A549 (cell line): ENCODE measurements around the gene ARHGEF38. TPM values are rescaled to one million over a fixed set of nuclear protein-coding genes. Genes with fewer than 3 reads are reported as not detected.

ENCODE experiments used
- ATAC-seq, 2 experiments: fragments of 200-7000 bp in 1 of 2; fragments of >200 bp in 1 of 2; cut with Nextera tagmentation in 1 of 2; cut with Tn5 transposase in 1 of 2; 3 replicates each; pipeline versions ENCODE4 v1.8.0 to v1.9.1; 2018 to 2020; ENCODE audit warnings: mild to moderate bottlenecking in 1 of 2, moderate library complexity in 1 of 2
- CTCF ChIA-PET: fragments of 300-600 bp; sonication (Branson Sonifier 250); formaldehyde crosslinking; extraction: SDS; loops from one replicate; lab custom pipeline; 2021; ENCODE audit warnings: antibody characterized with exemption, inconsistent platforms; lab: Yijun Ruan, JAX
- POLR2A ChIA-PET: fragments of 350-600 bp; formaldehyde crosslinking; extraction: SDS; loops from one replicate; lab custom pipeline; 2021; ENCODE audit warnings: antibody characterized with exemption, inconsistent platforms; lab: Yijun Ruan, JAX
- DNase-seq, 2 experiments: peaks; one replicate each; pipeline versions ENCODE4 v3.0.0 to v3.0.0-alpha.2; 2011 to 2016; ENCODE audit warnings: low read depth in 1 of 2, low spot score in 1 of 2
- FAIRE-seq: peaks from 2 replicates; lab custom pipeline; 2011; peaks lifted over from hg19 to GRCh38; lab: Jason Lieb, UNC
- H3K27ac ChIP-seq, 2 experiments: fragments of >200 bp; sonication (Bioruptor Twin); formaldehyde crosslinking; 3 replicates each; pipeline ENCODE4 v1.5.1; 2016 to 2017
- H3K4me1 ChIP-seq: fragments of >200 bp; sonication (Bioruptor Twin); formaldehyde crosslinking; 3 replicates; pipeline ENCODE4 v1.6.1; 2016
- H3K4me2 ChIP-seq: fragments of >200 bp; sonication (Bioruptor Twin); formaldehyde crosslinking; 3 replicates; pipeline ENCODE4 v1.6.1; 2016
- H3K4me3 ChIP-seq: fragments of >200 bp; sonication (Bioruptor Twin); formaldehyde crosslinking; 3 replicates; pipeline ENCODE4 v1.5.1; 2016
- H3K9me3 ChIP-seq: fragments of >200 bp; sonication (Bioruptor Twin); formaldehyde crosslinking; 3 replicates; pipeline ENCODE4 v1.6.1; 2016
- BHLHE40 ChIP-seq: IDR thresholded peaks from 2 replicates; pipeline ENCODE4 v1.6.1; 2012; ENCODE audit warnings: low read depth, low read length, inconsistent platforms
- EHF ChIP-seq: fragments of 250-450 bp; sonication (Bioruptor Pico); IDR thresholded peaks from 2 replicates; pipeline ENCODE4 v1.5.0; 2020; ENCODE audit warnings: mild to moderate bottlenecking
- EP300 ChIP-seq, 2 experiments: fragments of >200 bp; sonication (Bioruptor Twin); formaldehyde crosslinking; IDR thresholded peaks; 2 replicates in 1 of 2; 3 replicates in 1 of 2; pipeline ENCODE4 v1.6.1; 2016 to 2017
- FOSB ChIP-seq: fragments of 250-450 bp; sonication (Bioruptor Pico); IDR thresholded peaks from 2 replicates; pipeline ENCODE4 v1.5.0; 2020; ENCODE audit warnings: mild to moderate bottlenecking, moderate library complexity
- HES2 ChIP-seq: fragments of >200 bp; sonication (Bioruptor Twin); formaldehyde crosslinking; IDR thresholded peaks from 2 replicates; pipeline ENCODE4 v1.6.1; 2016
- HEYL ChIP-seq: fragments of 250-450 bp; sonication (Bioruptor Pico); IDR thresholded peaks from 2 replicates; pipeline ENCODE4 v1.8.0; 2021; ENCODE audit warnings: mild to moderate bottlenecking, moderate library complexity
- JUNB ChIP-seq: fragments of >200 bp; sonication (Bioruptor Twin); formaldehyde crosslinking; IDR thresholded peaks from 2 replicates; pipeline ENCODE4 v1.6.1; 2016
- KDM1A ChIP-seq: fragments of 200-600 bp; sonication (generic); IDR thresholded peaks from 2 replicates; pipeline ENCODE4 v1.6.1; 2016; ENCODE audit warnings: low read depth, mild to moderate bottlenecking
- MAFK ChIP-seq: fragments of 450-650 bp; IDR thresholded peaks from 2 replicates; pipeline ENCODE4 v1.6.1; 2014; ENCODE audit not compliant: partially characterized antibody
- MYC ChIP-seq: IDR thresholded peaks from 2 replicates; pipeline ENCODE4 v1.6.1; 2012; ENCODE audit warnings: mild to moderate bottlenecking, inconsistent platforms, low read length, improper control_type of control experiment, borderline replicate concordance
- NFE2L2 ChIP-seq: fragments of 150-350 bp; conservative IDR thresholded peaks from 2 replicates; pipeline ENCODE4 v1.6.1; 2014; ENCODE audit warnings: low read length
- POLR2A ChIP-seq: IDR thresholded peaks from 2 replicates; pipeline ENCODE4 v1.6.1; 2012; ENCODE audit warnings: mild to moderate bottlenecking, low read length
- RARB ChIP-seq: fragments of 250-450 bp; sonication (Bioruptor Pico); IDR thresholded peaks from 2 replicates; pipeline ENCODE4 v1.8.0; 2021; ENCODE audit warnings: mild to moderate bottlenecking, moderate library complexity
- RCOR1 ChIP-seq: fragments of 150-350 bp; IDR thresholded peaks from 2 replicates; pipeline ENCODE4 v1.6.1; 2014; ENCODE audit warnings: antibody characterized with exemption, low read length, low read depth
- RNF2 ChIP-seq: fragments of 200-600 bp; sonication (generic); IDR thresholded peaks from 2 replicates; pipeline ENCODE4 v1.6.1; 2016; ENCODE audit warnings: low read depth, mild to moderate bottlenecking, antibody characterized with exemption, moderate library complexity, borderline replicate concordance
- SMC3 ChIP-seq: fragments of >200 bp; sonication (Bioruptor Twin); formaldehyde crosslinking; IDR thresholded peaks from 3 replicates; pipeline ENCODE4 v1.6.1; 2018; ENCODE audit warnings: inconsistent platforms
- ZC3H11A ChIP-seq: fragments of 450-650 bp; IDR thresholded peaks from 2 replicates; pipeline ENCODE4 v1.6.1; 2014; ENCODE audit warnings: antibody characterized with exemption, mild to moderate bottlenecking
- ZNF302 ChIP-seq: fragments of 250-450 bp; sonication (Bioruptor Pico); IDR thresholded peaks from 2 replicates; pipeline ENCODE4 v1.9.0; 2021; ENCODE audit warnings: inconsistent platforms, mild to moderate bottlenecking, moderate library complexity
- ZSCAN20 ChIP-seq: fragments of 250-450 bp; sonication (Bioruptor Pico); IDR thresholded peaks from 2 replicates; pipeline ENCODE4 v1.8.0; 2022; ENCODE audit warnings: mild to moderate bottlenecking, moderate library complexity
- WGBS: methylation state at CpG from one replicate; pipeline ENCODE4 v1.1.6; 2017; ENCODE audit errors: missing lambda C conversion rate; 5-methylcytosine and 5-hydroxymethylcytosine counted together
- polyA plus RNA-seq, 4 experiments: library from polyadenylated mRNA; depleted of rRNA in 3 of 4; stranded (reverse); fragments of >200 nt; fragmentation: RNase III in 1 of 4; extraction: RNeasy Plus Mini Kit Qiagen cat#74134 plus additional on column Dnase treatment in 1 of 4; gene quantifications; 2 replicates in 3 of 4; 3 replicates in 1 of 4; pipeline ENCODE4 v1.2.3, GENCODE V29; 2011 to 2017
- TF ChIP-seq, protein P1 (sequence below): IDR thresholded peaks from 2 replicates; pipeline ENCODE4 v1.6.1; 2012
- TF ChIP-seq, protein P2 (sequence below): IDR thresholded peaks from 2 replicates; pipeline ENCODE4 v1.6.1; 2012
- TF ChIP-seq, protein P3 (sequence below): fragments of >200 bp; sonication (Bioruptor Twin); formaldehyde crosslinking; IDR thresholded peaks from 3 replicates; pipeline ENCODE4 v1.6.1; 2016
- TF ChIP-seq, protein P4 (sequence below): fragments of 450-650 bp; IDR thresholded peaks from 2 replicates; pipeline ENCODE4 v1.6.1; 2014; ENCODE audit warnings: antibody characterized with exemption

The ARHGEF38 gene
- polyA plus RNA-seq, 2 of the 4 experiments (the other 2 are of a cell fraction), result 0.05 TPM; not detected in 1

- no peak for TF ChIP-seq EP300 (IDR thresholded peaks at IDR 0.05)
- no peak for TF ChIP-seq ZSCAN20 (CRISPR knock-in tag)
- TF ChIP-seq, all 56 proteins: peak for 0
Observed at GRCh38 chr4:105634402-105635080, 82.1 kb downstream of the ARHGEF38 start (continued).

DNA sequence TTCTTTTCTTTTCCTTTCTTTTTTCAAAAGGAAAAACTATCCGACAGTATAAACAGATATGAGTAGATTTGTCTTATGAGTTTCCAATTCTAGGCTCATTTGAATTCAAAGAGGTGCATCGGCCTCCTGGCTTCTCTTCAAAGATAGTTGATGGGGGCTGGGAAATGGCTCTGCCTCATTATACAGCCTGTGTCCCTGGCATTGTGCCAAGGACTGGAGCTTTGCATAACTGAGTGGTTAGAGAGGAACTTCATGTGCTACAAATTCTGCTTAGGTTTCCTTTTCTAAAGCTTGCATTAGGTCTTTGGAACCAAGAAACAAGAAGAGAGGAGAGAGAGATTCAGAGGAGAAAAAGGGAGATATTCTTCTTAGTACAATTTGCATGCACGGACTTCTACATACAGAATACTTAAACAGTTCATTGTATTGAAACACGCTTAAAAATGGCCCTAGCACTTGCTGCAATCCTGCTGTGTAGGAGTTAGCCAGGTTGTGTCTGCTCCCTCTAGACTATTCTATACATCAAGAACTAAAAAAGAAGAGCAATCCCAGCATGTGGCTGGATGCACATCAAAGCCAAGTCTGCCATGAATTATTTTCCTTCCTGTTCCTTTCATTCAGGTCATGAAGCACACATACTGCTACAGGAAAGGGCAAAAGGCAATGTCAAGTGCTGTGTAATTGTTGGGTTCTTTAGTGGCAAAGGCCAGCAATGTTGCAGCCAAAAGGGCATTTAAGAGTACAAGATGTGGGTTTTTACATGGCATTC lies 85.2 kb downstream of the ARHGEF38 start:
- H3K27ac ChIP-seq, result no peak overlapping the region
- TF ChIP-seq MAFK (no peak), NFE2L2 (no peak), ZSCAN20 (CRISPR knock-in tag) (no peak), HES2 (no peak), RARB (CRISPR knock-in tag) (no peak), HEYL (CRISPR knock-in tag) (no peak), SMC3 (no peak)
- TF ChIP-seq, protein P1, sequence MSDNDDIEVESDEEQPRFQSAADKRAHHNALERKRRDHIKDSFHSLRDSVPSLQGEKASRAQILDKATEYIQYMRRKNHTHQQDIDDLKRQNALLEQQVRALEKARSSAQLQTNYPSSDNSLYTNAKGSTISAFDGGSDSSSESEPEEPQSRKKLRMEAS, result no peak
- TF ChIP-seq, protein P2, sequence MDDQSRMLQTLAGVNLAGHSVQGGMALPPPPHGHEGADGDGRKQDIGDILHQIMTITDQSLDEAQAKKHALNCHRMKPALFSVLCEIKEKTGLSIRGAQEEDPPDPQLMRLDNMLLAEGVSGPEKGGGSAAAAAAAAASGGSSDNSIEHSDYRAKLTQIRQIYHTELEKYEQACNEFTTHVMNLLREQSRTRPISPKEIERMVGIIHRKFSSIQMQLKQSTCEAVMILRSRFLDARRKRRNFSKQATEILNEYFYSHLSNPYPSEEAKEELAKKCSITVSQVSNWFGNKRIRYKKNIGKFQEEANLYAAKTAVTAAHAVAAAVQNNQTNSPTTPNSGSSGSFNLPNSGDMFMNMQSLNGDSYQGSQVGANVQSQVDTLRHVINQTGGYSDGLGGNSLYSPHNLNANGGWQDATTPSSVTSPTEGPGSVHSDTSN, result no peak
- TF ChIP-seq, protein P3, sequence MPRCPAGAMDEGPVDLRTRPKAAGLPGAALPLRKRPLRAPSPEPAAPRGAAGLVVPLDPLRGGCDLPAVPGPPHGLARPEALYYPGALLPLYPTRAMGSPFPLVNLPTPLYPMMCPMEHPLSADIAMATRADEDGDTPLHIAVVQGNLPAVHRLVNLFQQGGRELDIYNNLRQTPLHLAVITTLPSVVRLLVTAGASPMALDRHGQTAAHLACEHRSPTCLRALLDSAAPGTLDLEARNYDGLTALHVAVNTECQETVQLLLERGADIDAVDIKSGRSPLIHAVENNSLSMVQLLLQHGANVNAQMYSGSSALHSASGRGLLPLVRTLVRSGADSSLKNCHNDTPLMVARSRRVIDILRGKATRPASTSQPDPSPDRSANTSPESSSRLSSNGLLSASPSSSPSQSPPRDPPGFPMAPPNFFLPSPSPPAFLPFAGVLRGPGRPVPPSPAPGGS, result no peak
- ChIA-PET POLR2A (no interaction called here), CTCF (no interaction called here)
- no peaks in the 10 kb centered on the region for H3K9me3 ChIP-seq
- no peaks in the 10 kb centered on the region for H3K4me1 ChIP-seq
- WGBS, result 56% methylated on average over 4 of the region's 4 CpGs
- H3K4me2 ChIP-seq, result no peak overlapping the region
- H3K4me3 ChIP-seq, result no peak overlapping the region
- ATAC-seq, result no peak
- DNase-seq, result no peak
- FAIRE-seq, result no peak

DNA sequence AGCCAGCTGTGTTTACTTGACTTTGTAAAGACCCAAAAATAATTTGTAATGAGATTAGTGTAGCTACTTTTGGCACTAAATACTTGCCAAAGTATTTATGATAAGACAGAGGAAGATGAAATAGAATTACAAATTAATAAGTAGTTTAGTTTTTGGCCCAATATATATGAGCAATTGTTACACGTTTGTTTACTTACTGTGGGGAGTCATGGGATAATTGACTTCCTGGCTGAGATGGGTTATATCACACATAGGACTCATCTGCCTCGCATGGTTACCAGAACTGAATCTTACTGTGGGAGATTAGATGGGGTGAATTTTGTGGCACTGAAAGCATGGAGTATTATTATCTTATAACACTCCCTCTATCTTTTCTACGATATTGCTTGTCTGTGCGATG lies 89.4 kb downstream of the ARHGEF38 start:
- POLR2A ChIA-PET, result no interaction called here
- no peak for TF ChIP-seq RCOR1
- no peak for TF ChIP-seq JUNB
- no peak for TF ChIP-seq ZNF302 (CRISPR knock-in tag)
- no peak for TF ChIP-seq EHF (CRISPR knock-in tag)
- TF ChIP-seq, protein P3, result no peak
- FAIRE-seq (no peak), DNase-seq (no peak), ATAC-seq (no peak)
- CTCF ChIA-PET, result no interaction called here
- Histone ChIP-seq H3K27ac (no peak overlapping the region), H3K4me3 (no peak overlapping the region), H3K9me3 (no peaks in the 10 kb centered on the region), H3K4me1 (no peaks in the 10 kb centered on the region), H3K4me2 (no peak overlapping the region)
- WGBS, result 59% methylated on average over 4 of the region's 4 CpGs

GRCh38 chr4:105644257-105644656 lies 91.8 kb downstream of the ARHGEF38 start:
- ChIA-PET CTCF (no interaction called here), POLR2A (no interaction called here)
- Histone ChIP-seq H3K27ac (no peak overlapping the region), H3K4me1 (no peaks in the 10 kb centered on the region), H3K4me2 (no peak overlapping the region), H3K4me3 (no peak overlapping the region), H3K9me3 (no peaks in the 10 kb centered on the region)
- no peak for ATAC-seq
- FAIRE-seq, result no peak
- 39% methylated on average over 2 of the region's 2 CpGs for WGBS
- no peak for TF ChIP-seq MYC
- no peak for TF ChIP-seq BHLHE40
- TF ChIP-seq RNF2, result no peak
- TF ChIP-seq, protein P3, result no peak
- TF ChIP-seq EHF (CRISPR knock-in tag), result no peak
- no peak for TF ChIP-seq FOSB (CRISPR knock-in tag)
- no peak for TF ChIP-seq ZC3H11A
- no peak for TF ChIP-seq POLR2A
- no peak for TF ChIP-seq KDM1A
- TF ChIP-seq, protein P4, sequence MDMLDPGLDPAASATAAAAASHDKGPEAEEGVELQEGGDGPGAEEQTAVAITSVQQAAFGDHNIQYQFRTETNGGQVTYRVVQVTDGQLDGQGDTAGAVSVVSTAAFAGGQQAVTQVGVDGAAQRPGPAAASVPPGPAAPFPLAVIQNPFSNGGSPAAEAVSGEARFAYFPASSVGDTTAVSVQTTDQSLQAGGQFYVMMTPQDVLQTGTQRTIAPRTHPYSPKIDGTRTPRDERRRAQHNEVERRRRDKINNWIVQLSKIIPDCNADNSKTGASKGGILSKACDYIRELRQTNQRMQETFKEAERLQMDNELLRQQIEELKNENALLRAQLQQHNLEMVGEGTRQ, result no peak
- no peak for DNase-seq
